Neural crest cell (in vitro differentiated cells): ENCODE results near the gene HMGN4. TPM values are rescaled to one million over a fixed set of nuclear protein-coding genes. Genes with fewer than 3 reads are reported as not detected.

ENCODE experiments used
- DNase-seq: peaks from one replicate; pipeline ENCODE4 v3.0.0; 2021; ENCODE audit warnings: low read depth, mixed read lengths, low spot score
- H3K27ac Mint-ChIP-seq: one replicate; pipeline ENCODE4 v1.8.0; 2021; ENCODE audit warnings: mild to moderate bottlenecking, mixed read lengths; ENCODE audit not compliant: unreplicated experiment
- H3K27me3 Mint-ChIP-seq: 2 replicates; pipeline ENCODE4 v1.8.0; 2021; ENCODE audit warnings: low read depth, mild to moderate bottlenecking, mixed read lengths
- H3K36me3 Mint-ChIP-seq: 2 replicates; pipeline ENCODE4 v1.8.0; 2021; ENCODE audit warnings: low read depth, mild to moderate bottlenecking, mixed read lengths
- H3K4me1 Mint-ChIP-seq: 2 replicates; pipeline ENCODE4 v1.8.0; 2021; ENCODE audit warnings: mixed read lengths
- H3K4me3 Mint-ChIP-seq: one replicate; pipeline ENCODE4 v1.8.0; 2021; ENCODE audit warnings: mild to moderate bottlenecking, mixed read lengths
- H3K9me3 Mint-ChIP-seq: 2 replicates; pipeline ENCODE4 v1.8.0; 2021; ENCODE audit warnings: mixed read lengths
- total RNA-seq: library from RNA; stranded (reverse); gene quantifications from 2 replicates; pipeline ENCODE4 v1.2.1, GENCODE V29; 2021
- TF ChIP-seq, protein P1 (sequence below): fragments of 200-600 bp; sonication (generic); conservative IDR thresholded peaks from 2 replicates; pipeline ENCODE4 v1.5.0; 2021; ENCODE audit warnings: antibody characterized with exemption, mild to moderate bottlenecking

Gene HMGN4
- total RNA-seq, 1 donor from 2014 or later, result 49.7 TPM

DNA sequence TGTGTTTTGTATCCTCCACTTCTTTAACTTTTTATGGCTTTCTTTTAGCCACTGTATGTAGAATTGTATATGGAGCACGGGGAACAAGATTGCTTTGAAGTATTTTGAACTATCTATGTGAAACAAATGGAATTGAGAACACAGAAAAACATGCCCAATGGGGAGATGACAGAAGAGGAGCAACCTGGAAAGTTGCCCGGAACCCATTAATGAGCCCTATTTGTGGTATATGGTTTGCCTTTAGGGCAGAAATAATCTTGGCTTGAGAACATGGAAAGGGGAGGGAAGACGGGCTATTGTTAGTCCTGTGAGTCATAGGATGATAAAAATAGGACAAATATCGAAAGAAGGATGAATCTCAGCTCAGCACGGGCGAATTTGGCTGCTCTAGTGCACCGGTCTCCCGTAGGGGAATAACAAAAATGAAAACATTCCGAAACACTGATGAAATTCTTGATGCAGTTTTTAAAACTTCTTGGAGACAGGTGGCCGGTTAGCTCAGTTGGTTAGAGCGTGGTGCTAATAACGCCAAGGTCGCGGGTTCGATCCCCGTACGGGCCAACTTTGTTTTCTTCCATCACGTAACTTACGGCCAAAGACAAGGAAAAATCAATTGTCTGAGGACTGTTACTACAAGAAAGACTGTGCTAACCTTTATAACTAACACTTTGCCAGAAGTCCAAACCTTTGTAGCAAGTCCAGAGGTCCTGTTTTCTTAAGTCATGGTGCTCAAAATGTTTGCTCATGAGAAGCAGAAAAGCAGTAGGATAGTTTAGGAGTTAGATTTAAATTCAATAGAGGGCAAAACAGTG, 15.7 kb downstream of the HMGN4 start:
- H3K27ac Mint-ChIP-seq, result no peak overlapping the region
- peaks cover 22% of the 10 kb centered on the region for H3K27me3 Mint-ChIP-seq
- no peaks in the 10 kb centered on the region for H3K9me3 Mint-ChIP-seq
- H3K4me3 Mint-ChIP-seq, result no peak overlapping the region
- TF ChIP-seq, protein P1, sequence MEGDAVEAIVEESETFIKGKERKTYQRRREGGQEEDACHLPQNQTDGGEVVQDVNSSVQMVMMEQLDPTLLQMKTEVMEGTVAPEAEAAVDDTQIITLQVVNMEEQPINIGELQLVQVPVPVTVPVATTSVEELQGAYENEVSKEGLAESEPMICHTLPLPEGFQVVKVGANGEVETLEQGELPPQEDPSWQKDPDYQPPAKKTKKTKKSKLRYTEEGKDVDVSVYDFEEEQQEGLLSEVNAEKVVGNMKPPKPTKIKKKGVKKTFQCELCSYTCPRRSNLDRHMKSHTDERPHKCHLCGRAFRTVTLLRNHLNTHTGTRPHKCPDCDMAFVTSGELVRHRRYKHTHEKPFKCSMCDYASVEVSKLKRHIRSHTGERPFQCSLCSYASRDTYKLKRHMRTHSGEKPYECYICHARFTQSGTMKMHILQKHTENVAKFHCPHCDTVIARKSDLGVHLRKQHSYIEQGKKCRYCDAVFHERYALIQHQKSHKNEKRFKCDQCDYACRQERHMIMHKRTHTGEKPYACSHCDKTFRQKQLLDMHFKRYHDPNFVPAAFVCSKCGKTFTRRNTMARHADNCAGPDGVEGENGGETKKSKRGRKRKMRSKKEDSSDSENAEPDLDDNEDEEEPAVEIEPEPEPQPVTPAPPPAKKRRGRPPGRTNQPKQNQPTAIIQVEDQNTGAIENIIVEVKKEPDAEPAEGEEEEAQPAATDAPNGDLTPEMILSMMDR, result no peak
- peak; percentile 76 for DNase-seq
- peaks cover 20% of the 10 kb centered on the region for H3K4me1 Mint-ChIP-seq
- peaks cover 6% of the 10 kb centered on the region for H3K36me3 Mint-ChIP-seq

DNA sequence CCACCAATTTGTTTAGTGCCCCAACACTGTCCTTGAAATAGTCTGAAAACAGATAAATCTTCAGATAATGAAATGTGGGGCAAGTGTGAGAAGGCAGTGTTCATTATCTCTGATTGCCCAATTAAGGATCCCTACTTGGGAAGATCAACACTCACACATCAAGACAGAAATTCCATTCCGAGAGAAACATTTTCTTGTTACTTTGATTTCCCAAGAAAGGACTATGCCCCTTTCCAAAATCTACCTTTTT, 16.2 kb downstream of the HMGN4 start:
- peaks cover 6% of the 10 kb centered on the region for H3K36me3 Mint-ChIP-seq
- no peaks in the 10 kb centered on the region for H3K9me3 Mint-ChIP-seq
- H3K4me1 Mint-ChIP-seq, result peaks cover 20% of the 10 kb centered on the region
- no peak overlapping the region for H3K4me3 Mint-ChIP-seq
- peaks cover 22% of the 10 kb centered on the region for H3K27me3 Mint-ChIP-seq
- TF ChIP-seq, protein P1, result no peak
- no peak for DNase-seq
- H3K27ac Mint-ChIP-seq, result no peak overlapping the region

DNA sequence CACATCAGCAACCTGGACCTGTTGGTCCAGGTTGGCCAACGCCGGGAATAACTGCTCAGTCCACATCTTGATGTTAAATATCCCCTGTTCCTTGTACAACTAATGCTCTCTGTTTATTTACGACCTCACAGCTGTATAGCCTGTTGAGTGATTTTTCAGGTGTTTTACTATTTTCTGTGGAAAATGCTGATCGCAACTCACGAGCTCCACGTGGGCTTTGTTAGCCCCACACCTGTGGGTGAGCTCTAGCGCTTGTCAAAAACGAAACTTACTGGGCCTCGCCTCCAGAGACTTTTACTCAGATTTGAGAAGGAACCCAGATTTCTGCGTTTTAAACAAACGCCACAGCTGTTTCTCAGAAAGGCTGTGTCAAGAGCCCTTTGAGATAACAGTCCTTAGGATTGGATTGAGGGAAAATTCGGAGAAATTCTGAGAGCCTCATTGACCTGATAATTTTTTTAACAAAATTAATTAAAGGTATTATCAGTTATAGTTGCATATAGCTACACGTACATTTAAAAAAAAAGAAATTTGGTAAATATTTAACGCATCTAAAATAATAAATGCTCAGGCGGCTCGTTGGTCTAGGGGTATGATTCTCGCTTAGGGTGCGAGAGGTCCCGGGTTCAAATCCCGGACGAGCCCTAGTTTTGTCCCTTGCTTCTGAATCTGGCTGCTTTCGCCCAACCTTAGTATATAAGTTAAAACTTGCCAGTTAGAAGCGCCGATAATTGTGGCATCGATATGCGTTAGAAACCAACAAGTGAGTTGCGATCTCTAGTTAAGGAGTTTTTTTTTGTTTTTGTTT, 16.7 kb downstream of the HMGN4 start:
- Mint-ChIP-seq H3K36me3 (peaks cover 6% of the 10 kb centered on the region), H3K27me3 (peaks cover 22% of the 10 kb centered on the region), H3K4me3 (no peak overlapping the region), H3K4me1 (peaks cover 20% of the 10 kb centered on the region), H3K9me3 (no peaks in the 10 kb centered on the region), H3K27ac (no peak overlapping the region)
- TF ChIP-seq, protein P1, result no peak
- peak; percentile 57 for DNase-seq

DNA sequence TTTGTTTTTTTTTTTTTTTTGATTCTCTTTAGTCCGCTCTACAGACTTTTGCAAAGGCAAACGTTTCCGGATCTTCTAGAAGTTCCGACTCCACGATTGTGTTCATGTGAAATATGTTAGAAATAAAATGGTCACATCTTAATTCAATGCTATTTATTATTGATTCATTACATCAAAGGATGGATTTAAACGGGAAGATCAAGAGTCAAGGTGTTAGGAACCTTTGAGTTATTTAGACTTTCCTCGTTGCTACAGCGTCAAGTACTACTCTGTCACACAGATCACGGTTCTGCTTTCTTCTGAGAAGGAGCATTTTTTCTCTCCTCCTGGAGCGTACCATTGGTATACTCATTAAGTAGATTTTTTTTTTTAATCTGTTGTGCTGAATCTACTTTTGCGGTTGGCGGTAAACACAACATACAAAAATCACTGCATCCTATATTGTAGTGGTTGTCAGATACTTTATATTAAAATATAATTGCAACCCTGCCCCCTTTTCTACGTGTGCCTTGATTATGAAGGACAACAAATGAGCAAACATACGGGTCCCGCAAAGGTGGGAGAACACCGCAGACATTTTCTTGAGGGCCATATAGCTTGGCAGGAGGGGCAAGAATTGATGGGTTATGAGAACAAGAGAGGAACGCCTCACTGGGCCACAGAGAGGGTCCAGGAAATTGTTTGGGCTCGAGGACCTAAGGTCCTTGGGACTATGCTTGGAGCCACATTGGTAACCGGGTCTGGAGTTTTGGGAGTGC, 17.5 kb downstream of the HMGN4 start:
- TF ChIP-seq, protein P1, result no peak
- H3K9me3 Mint-ChIP-seq, result no peaks in the 10 kb centered on the region
- peaks cover 21% of the 10 kb centered on the region for H3K27me3 Mint-ChIP-seq
- H3K4me3 Mint-ChIP-seq, result no peak overlapping the region
- H3K27ac Mint-ChIP-seq, result peak overlapping the region; percentile 36
- H3K4me1 Mint-ChIP-seq, result peaks cover 14% of the 10 kb centered on the region
- H3K36me3 Mint-ChIP-seq, result peaks cover 6% of the 10 kb centered on the region
- no peak for DNase-seq

DNA sequence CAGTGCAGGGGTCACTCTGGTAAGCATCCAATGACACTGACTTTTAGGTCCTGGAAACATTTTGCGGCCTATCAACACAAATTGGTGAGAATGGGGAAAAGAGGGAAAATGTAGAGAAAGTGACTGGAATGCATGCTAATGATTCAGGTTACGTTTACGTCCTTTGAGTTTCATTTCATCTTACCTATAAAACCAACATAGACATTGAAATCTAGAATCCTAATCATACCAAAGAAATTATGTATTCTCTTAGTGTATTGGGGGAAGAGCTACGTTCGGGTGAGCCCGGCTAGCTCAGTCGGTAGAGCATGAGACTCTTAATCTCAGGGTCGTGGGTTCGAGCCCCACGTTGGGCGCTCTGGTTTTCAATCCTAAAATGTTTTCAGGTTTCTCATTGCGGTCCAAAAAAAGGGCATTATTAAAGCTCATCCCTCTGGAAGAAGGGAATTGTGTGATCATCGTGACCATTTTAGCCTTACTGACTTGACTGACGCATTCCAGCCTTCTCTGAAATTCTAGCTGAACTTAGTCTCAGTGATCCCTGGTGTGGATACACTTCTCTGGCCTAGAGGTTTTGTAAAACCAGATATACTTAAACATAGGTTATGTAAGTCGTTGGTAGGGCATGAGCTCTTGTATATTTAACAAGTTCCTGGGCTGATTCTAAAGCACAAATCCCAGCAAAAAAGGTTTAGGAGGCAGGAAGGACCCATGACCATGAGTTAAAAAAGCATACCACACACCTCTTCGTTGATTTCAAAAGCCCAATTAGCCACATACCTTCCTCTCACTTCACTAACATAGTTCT, 18.3 kb downstream of the HMGN4 start:
- no peak overlapping the region for H3K4me3 Mint-ChIP-seq
- H3K27me3 Mint-ChIP-seq, result peaks cover 20% of the 10 kb centered on the region
- peaks cover 14% of the 10 kb centered on the region for H3K4me1 Mint-ChIP-seq
- peak; percentile 57 for DNase-seq
- H3K9me3 Mint-ChIP-seq, result no peaks in the 10 kb centered on the region
- H3K27ac Mint-ChIP-seq, result peak overlapping the region; percentile 36
- TF ChIP-seq, protein P1, result no peak
- H3K36me3 Mint-ChIP-seq, result peaks cover 6% of the 10 kb centered on the region
